GM12801 (cell line): ENCODE data around the gene COLEC11.

Experiments used
- CTCF ChIP-seq: IDR thresholded peaks from one replicate; pipeline ENCODE4 v1.5.1; 2011; ENCODE audit warnings: control low read depth; ENCODE audit not compliant: insufficient read length; ENCODE audit errors: extremely low read depth

Gene COLEC11

GRCh38 chr2:3634596-3635121 lies 39.7 kb downstream of the COLEC11 start:
- TF ChIP-seq CTCF, result no peak

- no peak for TF ChIP-seq CTCF
Measured at GRCh38 chr2:3635171-3635974, 40.5 kb downstream of the COLEC11 start.

GRCh38 chr2:3636586-3637310 lies 41.8 kb downstream of the COLEC11 start:
- TF ChIP-seq CTCF, result no peak

- TF ChIP-seq CTCF, result no peak
Measured at GRCh38 chr2:3637311-3637675, 42.4 kb downstream of the COLEC11 start.

- no peak for TF ChIP-seq CTCF
Measured at GRCh38 chr2:3637692-3638455, 43.0 kb downstream of the COLEC11 start.

GRCh38 chr2:3638456-3638810 lies 43.5 kb downstream of the COLEC11 start:
- no peak for TF ChIP-seq CTCF

- TF ChIP-seq CTCF, result no peak
Measured at GRCh38 chr2:3639015-3639630, 44.2 kb downstream of the COLEC11 start.
